ENCODE data around the gene ARHGEF11. TPM values are rescaled to one million over a fixed set of nuclear protein-coding genes. Genes with fewer than 3 reads are reported as not detected.

The ARHGEF11 gene
- total RNA-seq, 1 experiment from 2014 or later: 38.1 TPM

DNA sequence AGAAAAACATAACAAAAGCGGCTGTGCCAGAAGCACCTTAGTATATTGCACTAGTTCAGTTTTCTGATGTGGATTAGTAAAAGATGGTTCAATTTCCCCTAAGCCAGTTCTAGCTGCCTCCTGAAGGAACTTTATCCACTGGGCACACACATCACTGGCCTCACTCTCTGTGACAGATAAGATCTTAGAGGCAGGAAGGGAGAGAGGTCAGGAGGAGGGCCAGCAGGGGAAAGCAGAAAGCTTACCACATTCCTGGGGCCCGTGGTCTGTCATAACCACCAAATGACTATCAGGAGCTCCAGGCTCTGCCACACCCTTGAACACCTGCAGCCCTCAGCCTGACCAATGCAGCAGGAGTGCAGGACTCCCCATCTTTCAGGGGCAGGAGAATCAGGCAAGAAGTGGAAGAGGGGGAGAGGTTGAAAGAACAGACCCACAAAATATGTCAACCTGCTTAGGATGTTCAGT lies 87.3 kb downstream of the ARHGEF11 start:
- Mint-ChIP-seq H3K9me3 (no peaks in the 10 kb centered on the region), H3K36me3 (peaks cover 67% of the 10 kb centered on the region), H3K4me1 (no peaks in the 10 kb centered on the region), H3K27ac (no peak overlapping the region), H3K4me3 (no peak overlapping the region), H3K27me3 (ENCODE audit: low read depth) (no peaks in the 10 kb centered on the region)
- TF ChIP-seq ZNF423 (CRISPR knock-in tag; IDR thresholded peaks at IDR 0.05): no peak
- no peak for TF ChIP-seq GABPB1 (CRISPR knock-in tag; IDR thresholded peaks at IDR 0.05)
- no peak for TF ChIP-seq TP53 (CRISPR knock-in tag; IDR thresholded peaks at IDR 0.05)
- DNase-seq (ENCODE audit: low spot score): no peak
- ChIA-PET POLR2A (no interaction called here), CTCF (interaction anchor here (1.1 to 1.2 kb wide), 2 partner anchors 38 to 116 kb away, joined by 3 to 4 read pairs; no protein-coding TSS in a partner anchor)
- no peak for ATAC-seq

GRCh38 chr1:156957634-156958033 lies 87.9 kb downstream of the ARHGEF11 start:
- Mint-ChIP-seq H3K27me3 (ENCODE audit: low read depth) (no peaks in the 10 kb centered on the region), H3K4me3 (no peak overlapping the region), H3K9me3 (no peaks in the 10 kb centered on the region), H3K4me1 (no peaks in the 10 kb centered on the region), H3K27ac (no peak overlapping the region), H3K36me3 (peaks cover 67% of the 10 kb centered on the region)
- POLR2A ChIA-PET: no interaction called here
- no peak for TF ChIP-seq SP1 (CRISPR knock-in tag; conservative IDR thresholded peaks at IDR 0.05)
- no peak for TF ChIP-seq ZNF317 (CRISPR knock-in tag; IDR thresholded peaks at IDR 0.05; ENCODE audit: borderline replicate concordance, low read depth)
- no peak for TF ChIP-seq JAZF1 (CRISPR knock-in tag; IDR thresholded peaks at IDR 0.05)
- TF ChIP-seq, protein P1, sequence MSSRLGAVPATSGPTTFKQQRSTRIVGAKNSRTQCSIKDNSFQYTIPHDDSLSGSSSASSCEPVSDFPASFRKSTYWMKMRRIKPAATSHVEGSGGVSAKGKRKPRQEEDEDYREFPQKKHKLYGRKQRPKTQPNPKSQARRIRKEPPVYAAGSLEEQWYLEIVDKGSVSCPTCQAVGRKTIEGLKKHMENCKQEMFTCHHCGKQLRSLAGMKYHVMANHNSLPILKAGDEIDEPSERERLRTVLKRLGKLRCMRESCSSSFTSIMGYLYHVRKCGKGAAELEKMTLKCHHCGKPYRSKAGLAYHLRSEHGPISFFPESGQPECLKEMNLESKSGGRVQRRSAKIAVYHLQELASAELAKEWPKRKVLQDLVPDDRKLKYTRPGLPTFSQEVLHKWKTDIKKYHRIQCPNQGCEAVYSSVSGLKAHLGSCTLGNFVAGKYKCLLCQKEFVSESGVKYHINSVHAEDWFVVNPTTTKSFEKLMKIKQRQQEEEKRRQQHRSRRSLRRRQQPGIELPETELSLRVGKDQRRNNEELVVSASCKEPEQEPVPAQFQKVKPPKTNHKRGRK (CRISPR knock-in tag; IDR thresholded peaks at IDR 0.05; ENCODE audit: borderline replicate concordance): no peak
- TF ChIP-seq ATF3 (CRISPR knock-in tag; conservative IDR thresholded peaks at IDR 0.05): no peak
- no peak for TF ChIP-seq SOX15 (CRISPR knock-in tag; IDR thresholded peaks at IDR 0.05)
- TF ChIP-seq ZNF138 (CRISPR knock-in tag; conservative IDR thresholded peaks at IDR 0.05): no peak
- CTCF ChIA-PET: no interaction called here
- DNase-seq (ENCODE audit: low spot score): no peak
- no peak for ATAC-seq

- ChIA-PET CTCF (interaction anchor here (0.8 to 1.7 kb wide), 4 partner anchors 14 to 200 kb away, joined by 3 to 6 read pairs (median 3); no protein-coding TSS in a partner anchor), POLR2A (no interaction called here)
- ATAC-seq: no peak
- no peak for DNase-seq (ENCODE audit: low spot score)
- H3K27ac Mint-ChIP-seq: no peak overlapping the region
- no peaks in the 10 kb centered on the region for H3K4me1 Mint-ChIP-seq
- H3K36me3 Mint-ChIP-seq: peaks cover 61% of the 10 kb centered on the region
- no peak overlapping the region for H3K4me3 Mint-ChIP-seq
- no peaks in the 10 kb centered on the region for H3K27me3 Mint-ChIP-seq (ENCODE audit: low read depth)
- H3K9me3 Mint-ChIP-seq: no peaks in the 10 kb centered on the region
- TF ChIP-seq NFATC4 (CRISPR knock-in tag; IDR thresholded peaks at IDR 0.05) (no peak), EMX1 (CRISPR knock-in tag; IDR thresholded peaks at IDR 0.05) (no peak), IRF2 (CRISPR knock-in tag; IDR thresholded peaks at IDR 0.05; ENCODE audit: borderline replicate concordance, low read depth) (no peak), SP1 (CRISPR knock-in tag; conservative IDR thresholded peaks at IDR 0.05) (no peak), GRHL2 (CRISPR knock-in tag; IDR thresholded peaks at IDR 0.05; ENCODE audit: insufficient replicate concordance, severe bottlenecking) (no peak), TCF7 (CRISPR knock-in tag; IDR thresholded peaks at IDR 0.05; ENCODE audit: low read depth) (no peak), TEAD1 (CRISPR knock-in tag; IDR thresholded peaks at IDR 0.05) (no peak), ZNF425 (CRISPR knock-in tag; conservative IDR thresholded peaks at IDR 0.05) (no peak), NR3C1 (CRISPR knock-in tag; conservative IDR thresholded peaks at IDR 0.05; ENCODE audit: low read depth) (no peak), ELF4 (CRISPR knock-in tag; IDR thresholded peaks at IDR 0.05; ENCODE audit: low read depth) (no peak)
- TF ChIP-seq, protein P2, sequence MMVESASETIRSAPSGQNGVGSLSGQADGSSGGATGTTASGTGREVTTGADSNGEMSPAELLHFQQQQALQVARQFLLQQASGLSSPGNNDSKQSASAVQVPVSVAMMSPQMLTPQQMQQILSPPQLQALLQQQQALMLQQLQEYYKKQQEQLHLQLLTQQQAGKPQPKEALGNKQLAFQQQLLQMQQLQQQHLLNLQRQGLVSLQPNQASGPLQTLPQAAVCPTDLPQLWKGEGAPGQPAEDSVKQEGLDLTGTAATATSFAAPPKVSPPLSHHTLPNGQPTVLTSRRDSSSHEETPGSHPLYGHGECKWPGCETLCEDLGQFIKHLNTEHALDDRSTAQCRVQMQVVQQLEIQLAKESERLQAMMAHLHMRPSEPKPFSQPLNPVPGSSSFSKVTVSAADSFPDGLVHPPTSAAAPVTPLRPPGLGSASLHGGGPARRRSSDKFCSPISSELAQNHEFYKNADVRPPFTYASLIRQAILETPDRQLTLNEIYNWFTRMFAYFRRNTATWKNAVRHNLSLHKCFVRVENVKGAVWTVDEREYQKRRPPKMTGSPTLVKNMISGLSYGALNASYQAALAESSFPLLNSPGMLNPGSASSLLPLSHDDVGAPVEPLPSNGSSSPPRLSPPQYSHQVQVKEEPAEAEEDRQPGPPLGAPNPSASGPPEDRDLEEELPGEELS (CRISPR knock-in tag; IDR thresholded peaks at IDR 0.05): no peak
- TF ChIP-seq, protein P3, sequence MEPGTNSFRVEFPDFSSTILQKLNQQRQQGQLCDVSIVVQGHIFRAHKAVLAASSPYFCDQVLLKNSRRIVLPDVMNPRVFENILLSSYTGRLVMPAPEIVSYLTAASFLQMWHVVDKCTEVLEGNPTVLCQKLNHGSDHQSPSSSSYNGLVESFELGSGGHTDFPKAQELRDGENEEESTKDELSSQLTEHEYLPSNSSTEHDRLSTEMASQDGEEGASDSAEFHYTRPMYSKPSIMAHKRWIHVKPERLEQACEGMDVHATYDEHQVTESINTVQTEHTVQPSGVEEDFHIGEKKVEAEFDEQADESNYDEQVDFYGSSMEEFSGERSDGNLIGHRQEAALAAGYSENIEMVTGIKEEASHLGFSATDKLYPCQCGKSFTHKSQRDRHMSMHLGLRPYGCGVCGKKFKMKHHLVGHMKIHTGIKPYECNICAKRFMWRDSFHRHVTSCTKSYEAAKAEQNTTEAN (CRISPR knock-in tag; IDR thresholded peaks at IDR 0.05): no peak
- TF ChIP-seq, protein P4, sequence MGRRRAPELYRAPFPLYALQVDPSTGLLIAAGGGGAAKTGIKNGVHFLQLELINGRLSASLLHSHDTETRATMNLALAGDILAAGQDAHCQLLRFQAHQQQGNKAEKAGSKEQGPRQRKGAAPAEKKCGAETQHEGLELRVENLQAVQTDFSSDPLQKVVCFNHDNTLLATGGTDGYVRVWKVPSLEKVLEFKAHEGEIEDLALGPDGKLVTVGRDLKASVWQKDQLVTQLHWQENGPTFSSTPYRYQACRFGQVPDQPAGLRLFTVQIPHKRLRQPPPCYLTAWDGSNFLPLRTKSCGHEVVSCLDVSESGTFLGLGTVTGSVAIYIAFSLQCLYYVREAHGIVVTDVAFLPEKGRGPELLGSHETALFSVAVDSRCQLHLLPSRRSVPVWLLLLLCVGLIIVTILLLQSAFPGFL (CRISPR knock-in tag; IDR thresholded peaks at IDR 0.05; ENCODE audit: borderline replicate concordance): no peak
These were observed 89.2 kb downstream of the ARHGEF11 start for GRCh38 chr1:156956333-156956732.
